Esophagus squamous epithelium (tissue), 5 donors: ENCODE measurements around the gene WNK2. TPM values are rescaled to one million over a fixed set of nuclear protein-coding genes. Genes with fewer than 3 reads are reported as not detected.

ENCODE experiments used
- DNase-seq: peaks from one replicate; lab custom pipeline; 2025; lab: John Stamatoyannopoulos, UW
- H3K27ac ChIP-seq, 4 donors: fragments of 200-600 bp; sonication (generic); one replicate each; pipeline ENCODE4 v1.5.1; 2016 to 2019; ENCODE audit warnings: mild to moderate bottlenecking in 1 of 4
- H3K27me3 ChIP-seq, 4 donors: fragments of 200-600 bp; sonication (generic); 1 replicate in 3 of 4; 2 replicates in 1 of 4; pipeline versions ENCODE4 v1.5.1 to v1.6.0; 2017 to 2021; ENCODE audit warnings: antibody characterized with exemption in 1 of 4
- H3K36me3 ChIP-seq, 3 donors: fragments of 200-600 bp; sonication (generic); one replicate each; pipeline ENCODE4 v1.5.1; 2016 to 2019
- H3K4me1 ChIP-seq, 3 donors: fragments of 200-600 bp; sonication (generic); one replicate each; pipeline ENCODE4 v1.5.1; 2017 to 2019
- H3K4me3 ChIP-seq, 4 donors: fragments of 200-600 bp; sonication (generic); 1 replicate in 3 of 4; 2 replicates in 1 of 4; pipeline ENCODE4 v1.5.1; 2016 to 2019; ENCODE audit warnings: mild to moderate bottlenecking in 2 of 4, moderate library complexity in 1 of 4
- H3K9me3 ChIP-seq, 3 donors: fragments of 200-600 bp; sonication (generic); one replicate each; pipeline ENCODE4 v1.5.1; 2016 to 2019
- CTCF ChIP-seq, 6 experiments: fragments of 450-650 bp in 4 of 6; fragments of 200-600 bp in 2 of 6; sonication (generic) in 2 of 6; IDR thresholded peaks; one replicate each; pipeline ENCODE4 v1.5.1; 2016 to 2019; ENCODE audit warnings: antibody characterized with exemption in 6 of 6, mild to moderate bottlenecking in 4 of 6, moderate library complexity in 4 of 6
- POLR2A ChIP-seq, 4 donors: fragments of 450-650 bp; IDR thresholded peaks; one replicate each; pipeline ENCODE4 v1.6.1; 2017; ENCODE audit warnings: antibody characterized with exemption in 4 of 4, mild to moderate bottlenecking in 4 of 4, moderate library complexity in 3 of 4
- WGBS, 2 donors: methylation state at CpG; one replicate each; pipeline ENCODE4 v1.1.5; 2018; 5-methylcytosine and 5-hydroxymethylcytosine counted together
- intact Hi-C: fragments of 100-400 bp; cut with DNase I; formaldehyde crosslinking; loops from one replicate; pipeline ENCODE4 v1.15.0; 2022
- total RNA-seq, 4 donors: library from RNA; depleted of rRNA; stranded (reverse); fragments of >200 nt; gene quantifications; one replicate each; pipeline ENCODE4 v1.1.0, GENCODE V29; 2016
- donor health status: DM: yes; HTN: yes; CAD: no.

WNK2 gene
- total RNA-seq, 4 donors from 2014 or later: 0.40 to 8.8 (median 5.2) TPM

DNA sequence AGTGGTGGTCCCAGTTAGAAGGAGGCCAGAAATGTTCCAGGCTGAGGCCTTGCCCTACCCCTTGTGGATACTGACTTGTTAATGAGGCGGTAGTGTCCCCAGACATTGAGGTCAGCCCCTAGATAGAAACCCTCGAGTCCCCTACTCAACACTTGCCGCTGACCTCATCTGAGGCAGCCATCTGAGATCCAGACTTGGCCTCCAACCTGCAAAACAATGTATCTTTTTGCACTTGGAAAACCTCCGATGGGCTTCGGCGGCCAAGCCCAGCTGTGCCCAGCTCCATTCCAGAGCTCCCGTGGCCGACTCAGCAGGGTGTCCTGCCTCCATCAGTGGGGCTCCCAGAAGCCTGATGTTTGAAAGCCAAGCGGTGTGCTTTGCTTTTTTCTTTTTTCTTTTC, 122.1 kb downstream of the WNK2 start:
- no peak overlapping the region for H3K4me3 ChIP-seq
- no peaks in the 10 kb centered on the region for H3K9me3 ChIP-seq
- WGBS, 2 donors: 88 to 90% methylated on average over 7 to 9 of the region's 9 CpGs
- no peaks in the 10 kb centered on the region for H3K27me3 ChIP-seq
- no peaks in the 10 kb centered on the region for H3K36me3 ChIP-seq
- intact Hi-C loops: no loop called here
- no peak for TF ChIP-seq CTCF (IDR thresholded peaks at IDR 0.05)
- H3K27ac ChIP-seq: no peak overlapping the region
- no peak for DNase-seq
- H3K4me1 ChIP-seq: no peaks in the 10 kb centered on the region

DNA sequence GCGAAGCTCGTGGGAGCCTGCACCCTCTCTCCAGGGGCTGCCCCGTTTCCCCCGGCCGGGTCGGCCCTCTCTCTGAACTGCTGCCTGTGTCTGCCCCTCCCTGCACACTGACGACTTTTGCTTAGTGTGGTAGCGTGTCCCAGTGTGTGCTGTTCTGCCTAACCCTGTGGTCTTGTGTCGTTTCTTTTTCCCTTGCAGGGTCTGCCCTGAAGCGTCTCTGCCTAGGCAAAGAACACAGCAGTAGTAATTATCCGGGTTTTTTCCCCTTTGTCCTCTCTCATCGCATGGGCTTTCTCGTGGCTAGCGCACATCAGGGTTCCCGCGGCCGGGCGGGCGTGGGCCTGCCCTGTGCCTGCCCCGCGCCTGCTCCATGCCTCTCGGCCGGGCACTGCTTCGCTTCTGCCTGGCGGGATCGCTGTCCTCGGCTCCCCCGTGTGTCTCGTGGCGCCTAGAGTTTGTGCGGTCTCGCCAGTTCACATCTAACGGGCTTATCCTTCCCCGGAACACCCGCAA, 122.7 kb downstream of the WNK2 start:
- Histone ChIP-seq H3K9me3 (no peaks in the 10 kb centered on the region), H3K4me1 (no peaks in the 10 kb centered on the region), H3K27me3 (no peaks in the 10 kb centered on the region), H3K27ac (no peak overlapping the region), H3K36me3 (no peaks in the 10 kb centered on the region), H3K4me3 (no peak overlapping the region)
- WGBS, 2 donors: 88 to 89% methylated on average over 28 to 34 of the region's 35 CpGs
- intact Hi-C loops: no loop called here
- no peak for DNase-seq
- no peak for TF ChIP-seq CTCF (IDR thresholded peaks at IDR 0.05)
- TF ChIP-seq POLR2A (IDR thresholded peaks at IDR 0.05): no peak

GRCh38 chr9:93307468-93308157, 123.7 kb downstream of the WNK2 start:
- intact Hi-C loops: no loop called here
- Histone ChIP-seq H3K27me3 (no peaks in the 10 kb centered on the region), H3K36me3 (no peaks in the 10 kb centered on the region), H3K9me3 (no peaks in the 10 kb centered on the region), H3K4me3 (no peak overlapping the region), H3K27ac (no peak overlapping the region), H3K4me1 (peaks cover 0 to 3% (median 2%) of the 10 kb centered on the region in 3 donors)
- DNase-seq: no peak
- WGBS, 2 donors: 87 to 89% methylated on average over 7 to 13 of the region's 24 CpGs
- TF ChIP-seq CTCF (IDR thresholded peaks at IDR 0.05) (no peak), POLR2A (IDR thresholded peaks at IDR 0.05) (no peak)

DNA sequence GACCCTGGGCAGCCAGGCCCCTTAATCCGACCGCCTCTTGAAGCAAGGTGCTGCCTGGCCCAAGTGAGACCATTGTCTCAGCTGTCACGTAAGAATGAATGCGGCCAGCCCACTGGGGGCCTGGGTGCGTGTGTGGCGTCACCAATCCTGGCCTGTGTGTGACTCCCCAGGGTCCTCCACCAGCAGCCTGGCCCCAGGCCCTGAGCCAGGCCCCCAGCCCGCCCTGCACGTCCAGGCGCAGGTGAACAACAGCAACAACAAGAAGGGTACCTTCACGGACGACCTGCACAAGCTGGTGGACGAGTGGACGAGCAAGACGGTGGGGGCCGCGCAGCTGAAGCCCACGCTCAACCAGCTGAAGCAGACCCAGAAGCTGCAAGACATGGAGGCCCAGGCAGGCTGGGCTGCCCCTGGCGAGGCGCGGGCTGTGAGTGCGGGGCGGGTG, 124.2 kb downstream of the WNK2 start:
- Histone ChIP-seq H3K4me1 (peaks cover 0 to 8% (median 8%) of the 10 kb centered on the region in 3 donors), H3K27ac (no peak overlapping the region), H3K9me3 (no peaks in the 10 kb centered on the region), H3K4me3 (no peak overlapping the region), H3K36me3 (no peaks in the 10 kb centered on the region), H3K27me3 (no peaks in the 10 kb centered on the region)
- intact Hi-C loops: no loop called here
- DNase-seq: no peak
- WGBS, 2 donors: 92% methylated on average over 5 of the region's 22 CpGs; no CpG with 5 or more reads in 1 of the 2 donors
- TF ChIP-seq CTCF (IDR thresholded peaks at IDR 0.05): no peak
- TF ChIP-seq POLR2A (IDR thresholded peaks at IDR 0.05): no peak

DNA sequence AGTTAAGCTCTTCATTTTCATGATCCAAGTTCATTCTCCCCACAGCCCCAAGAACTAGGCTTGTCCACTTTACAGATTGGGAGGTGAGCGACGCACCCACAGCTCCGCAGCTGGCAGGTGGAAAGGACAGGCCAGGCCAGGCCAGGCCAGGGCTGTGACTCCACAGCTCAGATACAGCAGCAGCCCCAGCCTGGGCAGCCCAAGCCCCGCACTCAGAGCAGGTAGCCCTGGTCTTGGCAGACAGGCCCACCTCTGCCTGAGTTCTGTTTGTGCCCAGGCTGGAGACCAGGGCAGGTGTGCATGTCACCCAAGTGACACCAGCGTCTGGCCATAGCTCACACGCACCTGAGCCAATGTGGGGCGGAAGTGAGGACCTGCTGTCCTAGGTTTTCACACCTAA, 124.7 kb downstream of the WNK2 start:
- Histone ChIP-seq H3K4me3 (no peak overlapping the region), H3K27me3 (no peaks in the 10 kb centered on the region), H3K27ac (no peak overlapping the region), H3K36me3 (no peaks in the 10 kb centered on the region), H3K9me3 (no peaks in the 10 kb centered on the region), H3K4me1 (peaks cover 0 to 10% (median 8%) of the 10 kb centered on the region in 3 donors)
- 86 to 100% methylated on average over 2 to 3 of the region's 7 CpGs for WGBS, 2 donors
- TF ChIP-seq CTCF (IDR thresholded peaks at IDR 0.05): no peak
- no peak for TF ChIP-seq POLR2A (IDR thresholded peaks at IDR 0.05)
- intact Hi-C loops: no loop called here
- no peak for DNase-seq
